HCT116 (cell line): ENCODE data around the gene PMF1.

ENCODE experiments used
- ATF3 ChIP-seq: IDR thresholded peaks from 2 replicates; pipeline ENCODE4 v1.6.1; 2012
- CEBPB ChIP-seq: IDR thresholded peaks from 2 replicates; pipeline ENCODE4 v1.6.1; 2012; ENCODE audit warnings: low read depth
- CTCF ChIP-seq, 3 experiments: fragments of 200-600 bp in 1 of 3; sonication (generic) in 1 of 3; IDR thresholded peaks in 2 of 3; conservative IDR thresholded peaks in 1 of 3; 2 replicates each; pipeline ENCODE4 v1.5.1; 2012 to 2017; ENCODE audit warnings: low read depth in 2 of 3, low read length in 2 of 3, antibody characterized with exemption in 1 of 3, borderline replicate concordance in 1 of 3, control low read depth in 1 of 3, mild to moderate bottlenecking in 1 of 3, mixed read lengths in 1 of 3, mixed run types in 1 of 3, moderate library complexity in 1 of 3; ENCODE audit not compliant: insufficient read depth in 1 of 3
- EGR1 ChIP-seq: IDR thresholded peaks from 2 replicates; pipeline ENCODE4 v1.6.1; 2012; ENCODE audit warnings: low read depth
- EZH2 ChIP-seq: fragments of 200-600 bp; sonication (generic); IDR thresholded peaks from 2 replicates; pipeline ENCODE4 v1.6.1; 2017; ENCODE audit warnings: antibody characterized with exemption, mixed run types
- JUND ChIP-seq: IDR thresholded peaks from 2 replicates; pipeline ENCODE4 v1.6.1; 2012
- POLR2A ChIP-seq: IDR thresholded peaks from 2 replicates; pipeline ENCODE4 v1.7.0; 2011; ENCODE audit warnings: borderline replicate concordance; ENCODE audit not compliant: insufficient read depth, insufficient read length; ENCODE audit errors: extremely low read depth
- POLR2AphosphoS5 ChIP-seq: IDR thresholded peaks from 2 replicates; pipeline ENCODE4 v1.6.1; 2011; ENCODE audit warnings: mild to moderate bottlenecking, low read depth, low read length, moderate library complexity
- RAD21 ChIP-seq: IDR thresholded peaks from 2 replicates; pipeline ENCODE4 v1.6.1; 2012; ENCODE audit warnings: low read depth, mild to moderate bottlenecking
- ZBTB33 ChIP-seq: IDR thresholded peaks from 2 replicates; pipeline ENCODE4 v1.6.1; 2011; ENCODE audit warnings: mild to moderate bottlenecking, low read length, moderate library complexity; ENCODE audit not compliant: insufficient replicate concordance; ENCODE audit errors: extremely low read depth

GRCh38 chr1:156220226-156220625 lies 7.4 kb downstream of the PMF1 start:
- TF ChIP-seq RAD21 (no peak), CTCF (IDR thresholded peaks at IDR 0.05 in 2 of 3, conservative IDR thresholded peaks at IDR 0.05 in 1 of 3; ENCODE audit: borderline replicate concordance in 1 of 3, insufficient read depth in 1 of 3, low read depth in 2 of 3, low read length in 2 of 3) (no peak), ATF3 (no peak), JUND (no peak), POLR2AphosphoS5 (no peak), EGR1 (no peak), EZH2 (no peak), ZBTB33 (no peak), POLR2A (no peak), CEBPB (no peak)
